ENCODE results near the gene CSF3.

DNA sequence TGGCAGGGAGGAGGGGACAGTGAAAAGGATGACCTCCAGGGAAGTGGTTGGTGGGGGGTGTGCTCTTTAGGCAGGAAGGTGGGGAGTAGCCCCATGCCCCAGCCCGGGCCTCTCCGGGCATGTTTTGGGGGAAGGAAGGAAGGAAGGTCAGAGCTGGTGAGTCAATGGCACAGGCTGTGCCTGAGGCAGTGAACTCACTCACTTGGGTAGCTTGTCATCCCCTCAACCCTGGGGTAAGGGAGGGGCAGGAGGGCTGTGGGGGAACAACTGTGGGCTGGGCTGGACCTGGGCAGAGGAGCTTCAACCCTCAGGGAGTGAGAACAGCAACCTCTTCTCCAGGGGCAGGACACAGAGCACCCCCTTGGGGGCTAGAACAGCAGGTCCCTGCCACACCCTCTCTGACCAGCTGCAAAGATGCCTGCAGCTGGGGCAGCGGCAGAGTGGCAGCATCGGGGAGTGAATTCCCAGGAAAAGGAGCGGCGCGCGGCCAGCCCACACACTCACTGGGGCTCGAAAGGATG is 6.3 kb downstream of the CSF3 start:
- TF ChIP-seq, protein P1, sequence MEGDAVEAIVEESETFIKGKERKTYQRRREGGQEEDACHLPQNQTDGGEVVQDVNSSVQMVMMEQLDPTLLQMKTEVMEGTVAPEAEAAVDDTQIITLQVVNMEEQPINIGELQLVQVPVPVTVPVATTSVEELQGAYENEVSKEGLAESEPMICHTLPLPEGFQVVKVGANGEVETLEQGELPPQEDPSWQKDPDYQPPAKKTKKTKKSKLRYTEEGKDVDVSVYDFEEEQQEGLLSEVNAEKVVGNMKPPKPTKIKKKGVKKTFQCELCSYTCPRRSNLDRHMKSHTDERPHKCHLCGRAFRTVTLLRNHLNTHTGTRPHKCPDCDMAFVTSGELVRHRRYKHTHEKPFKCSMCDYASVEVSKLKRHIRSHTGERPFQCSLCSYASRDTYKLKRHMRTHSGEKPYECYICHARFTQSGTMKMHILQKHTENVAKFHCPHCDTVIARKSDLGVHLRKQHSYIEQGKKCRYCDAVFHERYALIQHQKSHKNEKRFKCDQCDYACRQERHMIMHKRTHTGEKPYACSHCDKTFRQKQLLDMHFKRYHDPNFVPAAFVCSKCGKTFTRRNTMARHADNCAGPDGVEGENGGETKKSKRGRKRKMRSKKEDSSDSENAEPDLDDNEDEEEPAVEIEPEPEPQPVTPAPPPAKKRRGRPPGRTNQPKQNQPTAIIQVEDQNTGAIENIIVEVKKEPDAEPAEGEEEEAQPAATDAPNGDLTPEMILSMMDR (conservative IDR thresholded peaks at IDR 0.05; ENCODE audit: low read depth, low read length), result no peak
- TF ChIP-seq EZH2 (IDR thresholded peaks at IDR 0.05; ENCODE audit: low read length, unreplicated experiment) (no peak), EZH2phosphoT487 (IDR thresholded peaks at IDR 0.05; ENCODE audit: borderline replicate concordance, low read length) (no peak)

All from PC-3 (cell line).